Memory B cell (primary cell): ENCODE results near the gene BTN3A1.

Source experiments
- ATAC-seq: fragments of 150-1000 bp; cut with Tn5 transposase; 2 replicates; pipeline ENCODE4 v1.10.0; 2021; ENCODE audit warnings: low read depth, mild to moderate bottlenecking, moderate library complexity
- DNase-seq, 2 donors: peaks; one replicate each; pipeline ENCODE4 v3.0.0; 2022; ENCODE audit warnings: low spot score in 2 of 2
- H3K27ac Mint-ChIP-seq: one replicate; pipeline ENCODE4 v1.8.0; 2022; ENCODE audit warnings: mild to moderate bottlenecking, moderate library complexity, mixed read lengths
- H3K27me3 Mint-ChIP-seq: one replicate; pipeline ENCODE4 v1.8.0; 2022; ENCODE audit warnings: mixed read lengths
- H3K36me3 Mint-ChIP-seq: one replicate; pipeline ENCODE4 v1.8.0; 2022; ENCODE audit warnings: mild to moderate bottlenecking, mixed read lengths
- H3K4me1 Mint-ChIP-seq: one replicate; pipeline ENCODE4 v1.8.0; 2022; ENCODE audit warnings: mixed read lengths
- H3K4me3 Mint-ChIP-seq: one replicate; pipeline ENCODE4 v1.8.0; 2022; ENCODE audit warnings: mild to moderate bottlenecking, moderate library complexity, mixed read lengths
- H3K9me3 Mint-ChIP-seq: one replicate; pipeline ENCODE4 v1.8.0; 2022; ENCODE audit warnings: mixed read lengths

Gene BTN3A1

GRCh38 chr6:26388014-26388413, 14.1 kb upstream of the BTN3A1 start:
- no peaks in the 10 kb centered on the region for H3K27me3 Mint-ChIP-seq
- H3K4me1 Mint-ChIP-seq: peaks cover 26% of the 10 kb centered on the region
- DNase-seq (no peak), ATAC-seq (no peak)
- H3K36me3 Mint-ChIP-seq: peaks cover 36% of the 10 kb centered on the region
- no peaks in the 10 kb centered on the region for H3K9me3 Mint-ChIP-seq
- H3K27ac Mint-ChIP-seq: no peak overlapping the region
- H3K4me3 Mint-ChIP-seq: no peak overlapping the region

GRCh38 chr6:26388441-26388840, 13.6 kb upstream of the BTN3A1 start:
- H3K4me3 Mint-ChIP-seq: no peak overlapping the region
- no peak overlapping the region for H3K27ac Mint-ChIP-seq
- peaks cover 39% of the 10 kb centered on the region for H3K36me3 Mint-ChIP-seq
- DNase-seq (no peak), ATAC-seq (no peak)
- H3K9me3 Mint-ChIP-seq: no peaks in the 10 kb centered on the region
- H3K27me3 Mint-ChIP-seq: no peaks in the 10 kb centered on the region
- peaks cover 29% of the 10 kb centered on the region for H3K4me1 Mint-ChIP-seq

- peaks cover 26% of the 10 kb centered on the region for H3K4me1 Mint-ChIP-seq
Observed at GRCh38 chr6:26389349-26389894, 12.7 kb upstream of the BTN3A1 start.

GRCh38 chr6:26390531-26390930, 11.5 kb upstream of the BTN3A1 start:
- DNase-seq: no peak
- Mint-ChIP-seq H3K27me3 (no peaks in the 10 kb centered on the region), H3K9me3 (no peaks in the 10 kb centered on the region), H3K4me3 (no peak overlapping the region), H3K36me3 (peaks cover 38% of the 10 kb centered on the region), H3K27ac (no peak overlapping the region), H3K4me1 (peaks cover 23% of the 10 kb centered on the region)
- no peak for ATAC-seq

More at GRCh38 chr6:26389349-26389894, 12.7 kb upstream of the BTN3A1 start:
- ATAC-seq (no peak), DNase-seq (no peak)
- Mint-ChIP-seq H3K27me3 (no peaks in the 10 kb centered on the region), H3K9me3 (no peaks in the 10 kb centered on the region), H3K4me3 (no peak overlapping the region), H3K27ac (no peak overlapping the region), H3K36me3 (peaks cover 38% of the 10 kb centered on the region)

- Mint-ChIP-seq H3K27me3 (no peaks in the 10 kb centered on the region), H3K4me1 (peaks cover 23% of the 10 kb centered on the region), H3K27ac (peak overlapping the region; percentile 68), H3K9me3 (no peaks in the 10 kb centered on the region), H3K36me3 (peaks cover 33% of the 10 kb centered on the region), H3K4me3 (no peak overlapping the region)
- ATAC-seq: peak; percentile 66
- no peak for DNase-seq
Observed at GRCh38 chr6:26392932-26393636, 9.0 kb upstream of the BTN3A1 start.

- DNase-seq (no peak), ATAC-seq (no peak)
- Mint-ChIP-seq H3K27ac (no peak overlapping the region), H3K36me3 (peaks cover 27% of the 10 kb centered on the region), H3K9me3 (no peaks in the 10 kb centered on the region), H3K4me3 (no peak overlapping the region), H3K27me3 (no peaks in the 10 kb centered on the region), H3K4me1 (peaks cover 20% of the 10 kb centered on the region)
Observed at GRCh38 chr6:26394289-26394688, 7.8 kb upstream of the BTN3A1 start.

GRCh38 chr6:26398555-26398954, 3.5 kb upstream of the BTN3A1 start:
- H3K27me3 Mint-ChIP-seq: no peaks in the 10 kb centered on the region
- ATAC-seq (no peak), DNase-seq (no peak)
- H3K4me1 Mint-ChIP-seq: peaks cover 18% of the 10 kb centered on the region
- H3K4me3 Mint-ChIP-seq: no peak overlapping the region
- H3K27ac Mint-ChIP-seq: no peak overlapping the region
- H3K9me3 Mint-ChIP-seq: no peaks in the 10 kb centered on the region
- H3K36me3 Mint-ChIP-seq: peaks cover 2% of the 10 kb centered on the region

- ATAC-seq (no peak), DNase-seq (no peak)
- peaks cover 29% of the 10 kb centered on the region for H3K4me1 Mint-ChIP-seq
- no peak overlapping the region for H3K27ac Mint-ChIP-seq
- H3K36me3 Mint-ChIP-seq: peaks cover 11% of the 10 kb centered on the region
- no peaks in the 10 kb centered on the region for H3K27me3 Mint-ChIP-seq
- H3K4me3 Mint-ChIP-seq: no peak overlapping the region
- no peaks in the 10 kb centered on the region for H3K9me3 Mint-ChIP-seq
Observed at GRCh38 chr6:26400626-26401025, 1.4 kb upstream of the BTN3A1 start.

- H3K27me3 Mint-ChIP-seq: no peaks in the 10 kb centered on the region
- peaks cover 32% of the 10 kb centered on the region for H3K4me1 Mint-ChIP-seq
- no peak for DNase-seq
Observed at GRCh38 chr6:26401389-26401986, 587 bp upstream of the BTN3A1 start.

GRCh38 chr6:26403893-26404292, 1.8 kb downstream of the BTN3A1 start:
- Mint-ChIP-seq H3K27ac (no peak overlapping the region), H3K4me1 (peaks cover 41% of the 10 kb centered on the region), H3K9me3 (no peaks in the 10 kb centered on the region), H3K27me3 (no peaks in the 10 kb centered on the region), H3K36me3 (peaks cover 24% of the 10 kb centered on the region), H3K4me3 (peak overlapping the region; percentile 56)
- DNase-seq (no peak), ATAC-seq (no peak)

More at GRCh38 chr6:26401389-26401986, 587 bp upstream of the BTN3A1 start:
- Mint-ChIP-seq H3K27ac (peak overlapping the region; percentile 98), H3K4me3 (peak overlapping the region; percentile 92), H3K9me3 (no peaks in the 10 kb centered on the region), H3K36me3 (peaks cover 15% of the 10 kb centered on the region)
- peak; percentile 14 for ATAC-seq

- Mint-ChIP-seq H3K27ac (no peak overlapping the region), H3K4me1 (peaks cover 41% of the 10 kb centered on the region), H3K4me3 (peak overlapping the region; percentile 46), H3K9me3 (no peaks in the 10 kb centered on the region), H3K36me3 (peaks cover 26% of the 10 kb centered on the region), H3K27me3 (no peaks in the 10 kb centered on the region)
- ATAC-seq: no peak
- DNase-seq: no peak
Observed at GRCh38 chr6:26404546-26404945, 2.5 kb downstream of the BTN3A1 start.

GRCh38 chr6:26408828-26409730, 7.0 kb downstream of the BTN3A1 start:
- Mint-ChIP-seq H3K27ac (no peak overlapping the region), H3K4me3 (no peak overlapping the region), H3K9me3 (no peaks in the 10 kb centered on the region), H3K36me3 (peaks cover 57% of the 10 kb centered on the region), H3K4me1 (peaks cover 40% of the 10 kb centered on the region), H3K27me3 (no peaks in the 10 kb centered on the region)
- no peak for DNase-seq
- ATAC-seq: no peak

- ATAC-seq: no peak
- no peak overlapping the region for H3K4me3 Mint-ChIP-seq
- H3K36me3 Mint-ChIP-seq: peaks cover 57% of the 10 kb centered on the region
- no peak overlapping the region for H3K27ac Mint-ChIP-seq
- no peaks in the 10 kb centered on the region for H3K9me3 Mint-ChIP-seq
- H3K27me3 Mint-ChIP-seq: no peaks in the 10 kb centered on the region
- DNase-seq: no peak
- H3K4me1 Mint-ChIP-seq: peaks cover 30% of the 10 kb centered on the region
Observed at GRCh38 chr6:26411751-26412150, 9.7 kb downstream of the BTN3A1 start.

- H3K36me3 Mint-ChIP-seq: peaks cover 57% of the 10 kb centered on the region
- no peak overlapping the region for H3K27ac Mint-ChIP-seq
- no peaks in the 10 kb centered on the region for H3K27me3 Mint-ChIP-seq
- peaks cover 25% of the 10 kb centered on the region for H3K4me1 Mint-ChIP-seq
- H3K4me3 Mint-ChIP-seq: no peak overlapping the region
- ATAC-seq (no peak), DNase-seq (no peak)
- peaks cover 2% of the 10 kb centered on the region for H3K9me3 Mint-ChIP-seq
Observed at GRCh38 chr6:26412228-26412627, 10.2 kb downstream of the BTN3A1 start.
